ENCODE measurements around the gene GALK1.

DNA sequence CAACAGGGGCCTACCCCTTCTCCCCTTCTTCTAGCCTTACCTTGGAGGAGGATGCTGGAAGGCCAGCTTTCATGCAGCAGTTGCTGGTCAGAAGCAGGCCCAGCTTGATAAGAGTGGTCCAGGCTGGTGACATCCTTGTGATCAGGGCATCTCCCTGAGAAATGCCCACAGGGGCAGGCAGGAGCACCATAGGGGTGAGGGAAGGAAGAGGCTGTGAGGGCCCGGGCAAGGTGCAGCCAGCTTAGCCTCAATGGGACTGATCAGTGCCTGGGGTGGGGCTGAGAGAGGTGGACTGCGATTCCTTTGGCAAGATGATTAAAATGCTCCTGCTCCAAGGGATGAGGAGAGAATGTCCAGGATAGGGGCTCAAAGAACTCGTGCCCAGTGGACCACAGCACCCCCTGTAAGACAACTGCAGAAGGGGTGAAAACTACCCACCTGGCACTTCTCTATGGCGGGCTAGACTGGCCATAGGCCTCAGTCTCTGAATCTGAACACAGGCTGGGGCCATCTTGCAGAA lies 9.5 kb upstream of the GALK1 start:
- TF ChIP-seq POLR2A (IDR thresholded peaks at IDR 0.05) (no peak), CTCF (IDR thresholded peaks at IDR 0.05) (no peak), POLR2AphosphoS5 (IDR thresholded peaks at IDR 0.05) (peak in 2 of 3 donors; percentile 33 to 81), EP300 (IDR thresholded peaks at IDR 0.05; ENCODE audit: low read depth) (no peak)

Measured in transverse colon (tissue), 4 donors.